Keratinocyte (primary cell): ENCODE results near the gene EN2. TPM values are rescaled to one million over a fixed set of nuclear protein-coding genes. Genes with fewer than 3 reads are reported as not detected.

Source experiments
- DNase-seq: peaks from one replicate; pipeline ENCODE4 v3.0.0-alpha.2; 2011; ENCODE audit warnings: low read depth, missing footprints, low spot score
- FAIRE-seq: peaks from 2 replicates; lab custom pipeline; 2011; peaks lifted over from hg19 to GRCh38; lab: Jason Lieb, UNC
- H2AFZ ChIP-seq: 2 replicates; pipeline ENCODE4 v1.6.0; 2012; ENCODE audit warnings: low read length, control low read depth, inconsistent platforms; ENCODE audit not compliant: control insufficient read depth
- H3K27ac ChIP-seq: 2 replicates; pipeline ENCODE4 v1.5.1; 2011; ENCODE audit warnings: low read length; ENCODE audit not compliant: control insufficient read depth, insufficient read depth
- H3K27me3 ChIP-seq: 3 replicates; pipeline ENCODE4 v1.6.0; 2011; ENCODE audit warnings: low read length; ENCODE audit not compliant: control insufficient read depth, insufficient read depth; ENCODE audit errors: extremely low read depth
- H3K36me3 ChIP-seq, 2 experiments: 2 replicates in 1 of 2; 3 replicates in 1 of 2; pipeline ENCODE4 v1.5.1; 2011; ENCODE audit warnings: low read length in 2 of 2, mild to moderate bottlenecking in 1 of 2; ENCODE audit not compliant: control insufficient read depth in 2 of 2, insufficient read depth in 2 of 2; ENCODE audit errors: extremely low read depth in 1 of 2
- H3K4me1 ChIP-seq: 3 replicates; pipeline ENCODE4 v1.5.1; 2011; ENCODE audit warnings: low read length; ENCODE audit not compliant: control insufficient read depth, insufficient read depth; ENCODE audit errors: extremely low read depth
- H3K4me2 ChIP-seq: 3 replicates; pipeline ENCODE4 v1.6.0; 2011; ENCODE audit warnings: low read depth, low read length; ENCODE audit not compliant: control insufficient read depth, insufficient read depth; ENCODE audit errors: extremely low read depth
- H3K4me3 ChIP-seq, 3 experiments: fragments of 200-600 bp in 1 of 3; sonication (generic) in 1 of 3; 2 replicates in 2 of 3; 3 replicates in 1 of 3; pipeline ENCODE4 v1.5.1; 2011 to 2016; ENCODE audit warnings: low read length in 3 of 3, mild to moderate bottlenecking in 3 of 3, control low read depth in 2 of 3, inconsistent platforms in 1 of 3, low read depth in 1 of 3, mixed read lengths in 1 of 3, mixed run types in 1 of 3, moderate library complexity in 1 of 3; ENCODE audit not compliant: control insufficient read depth in 2 of 3, insufficient read depth in 2 of 3; ENCODE audit errors: extremely low read depth in 1 of 3
- H3K79me2 ChIP-seq: 2 replicates; pipeline ENCODE4 v1.6.0; 2012; ENCODE audit warnings: low read length; ENCODE audit not compliant: control insufficient read depth, insufficient read depth
- H3K9ac ChIP-seq: 3 replicates; pipeline ENCODE4 v1.6.0; 2011; ENCODE audit warnings: low read length; ENCODE audit not compliant: control insufficient read depth, insufficient read depth; ENCODE audit errors: extremely low read depth
- H3K9me1 ChIP-seq: 3 replicates; pipeline ENCODE4 v1.6.0; 2011; ENCODE audit warnings: low read length; ENCODE audit not compliant: control insufficient read depth, insufficient read depth; ENCODE audit errors: extremely low read depth
- H3K9me3 ChIP-seq: 2 replicates; pipeline ENCODE4 v1.5.1; 2012; ENCODE audit warnings: low read depth, low read length; ENCODE audit not compliant: control insufficient read depth
- H4K20me1 ChIP-seq: 3 replicates; pipeline ENCODE4 v1.6.0; 2011; ENCODE audit warnings: low read length; ENCODE audit not compliant: control insufficient read depth, insufficient read depth; ENCODE audit errors: extremely low read depth
- CTCF ChIP-seq, 3 experiments: IDR thresholded peaks in 1 of 3; conservative IDR thresholded peaks in 1 of 3; optimal IDR thresholded peaks in 1 of 3; 2 replicates in 2 of 3; 3 replicates in 1 of 3; pipeline versions ENCODE3 to v1.5.1; 2011; ENCODE audit warnings: low read length in 3 of 3, mild to moderate bottlenecking in 3 of 3, moderate library complexity in 2 of 3, control low read depth in 1 of 3, inconsistent platforms in 1 of 3; ENCODE audit not compliant: insufficient read depth in 2 of 3; ENCODE audit errors: extremely low read depth in 1 of 3
- EZH2 ChIP-seq: IDR thresholded peaks from one replicate; pipeline ENCODE4 v1.6.1; 2012; ENCODE audit warnings: inconsistent platforms, mild to moderate bottlenecking, low read length, moderate library complexity
- dilution Hi-C: fragments of 300-500 bp; cut with MboI; formaldehyde crosslinking; loops from one replicate; pipeline ENCODE4 v1.7.0; 2020; ENCODE audit warnings: low sequenced_read_pairs; ENCODE audit not compliant: extremely low pct_ligation_motif_present
- polyA plus RNA-seq, 5 experiments: library from polyadenylated mRNA; depleted of rRNA in 3 of 5; stranded (reverse) in 3 of 5; stranded (forward) in 1 of 5; unstranded in 1 of 5; fragments of >200 nt; gene quantifications; 1 replicate in 1 of 5; 2 replicates in 3 of 5; 3 replicates in 1 of 5; pipeline versions ENCODE4 v1.2.1 to v1.2.3, GENCODE V29; 2011 to 2012; ENCODE audit warnings: missing spikeins in 2 of 5, low read depth in 1 of 5, low replicate concordance in 1 of 5

Gene EN2
- polyA plus RNA-seq, 1 donor (not counting 4 experiments of a cell fraction or from before 2014, with no cell fraction given), result 0.05 TPM

GRCh38 chr7:155451840-155452239, 6.1 kb upstream of the EN2 start:
- Histone ChIP-seq H3K9me3 (no peaks in the 10 kb centered on the region), H3K4me2 (no peak overlapping the region), H3K27me3 (peaks cover 96% of the 10 kb centered on the region), H3K4me1 (no peaks in the 10 kb centered on the region), H3K9ac (no peak overlapping the region), H3K36me3 (no peaks in the 10 kb centered on the region), H4K20me1 (peaks cover 4% of the 10 kb centered on the region), H3K9me1 (no peaks in the 10 kb centered on the region), H3K79me2 (no peaks in the 10 kb centered on the region), H3K27ac (no peak overlapping the region), H2AFZ (no peak overlapping the region), H3K4me3 (no peak overlapping the region)
- dilution Hi-C loops, result no loop called here
- no peak for FAIRE-seq
- TF ChIP-seq EZH2, result no peak
- no peak for TF ChIP-seq CTCF (optimal IDR thresholded peaks at IDR 0.05 in 1 of 3, IDR thresholded peaks at IDR 0.05 in 1 of 3, conservative IDR thresholded peaks at IDR 0.05 in 1 of 3; ENCODE audit: extremely low read depth in 1 of 3, insufficient read depth in 2 of 3, low read length in 3 of 3)
- DNase-seq, result no peak

- H3K4me3 ChIP-seq, result no peak overlapping the region
- no peaks in the 10 kb centered on the region for H3K79me2 ChIP-seq
- no peaks in the 10 kb centered on the region for H3K36me3 ChIP-seq
- H3K4me1 ChIP-seq, result no peaks in the 10 kb centered on the region
- no peak overlapping the region for H3K27ac ChIP-seq
- DNase-seq (no peak), FAIRE-seq (no peak)
- H3K27me3 ChIP-seq, result peaks cover 98% of the 10 kb centered on the region
- TF ChIP-seq CTCF (optimal IDR thresholded peaks at IDR 0.05 in 1 of 3, IDR thresholded peaks at IDR 0.05 in 1 of 3, conservative IDR thresholded peaks at IDR 0.05 in 1 of 3; ENCODE audit: extremely low read depth in 1 of 3, insufficient read depth in 2 of 3, low read length in 3 of 3) (no peak), EZH2 (no peak)
- H2AFZ ChIP-seq, result no peak overlapping the region
- H4K20me1 ChIP-seq, result peaks cover 4% of the 10 kb centered on the region
- no peaks in the 10 kb centered on the region for H3K9me1 ChIP-seq
- H3K4me2 ChIP-seq, result no peak overlapping the region
- dilution Hi-C loops, result no loop called here
- no peak overlapping the region for H3K9ac ChIP-seq
- no peaks in the 10 kb centered on the region for H3K9me3 ChIP-seq
Observed at GRCh38 chr7:155452505-155453295, 5.2 kb upstream of the EN2 start.
